Measurements from ENCODE around the gene TPBGL. TPM values are rescaled to one million over a fixed set of nuclear protein-coding genes. Genes with fewer than 3 reads are reported as not detected.

The TPBGL gene
- total and polyA plus RNA-seq, 8 donors = 0.09 to 1.3 (median 0.25) TPM; not detected in 1

DNA sequence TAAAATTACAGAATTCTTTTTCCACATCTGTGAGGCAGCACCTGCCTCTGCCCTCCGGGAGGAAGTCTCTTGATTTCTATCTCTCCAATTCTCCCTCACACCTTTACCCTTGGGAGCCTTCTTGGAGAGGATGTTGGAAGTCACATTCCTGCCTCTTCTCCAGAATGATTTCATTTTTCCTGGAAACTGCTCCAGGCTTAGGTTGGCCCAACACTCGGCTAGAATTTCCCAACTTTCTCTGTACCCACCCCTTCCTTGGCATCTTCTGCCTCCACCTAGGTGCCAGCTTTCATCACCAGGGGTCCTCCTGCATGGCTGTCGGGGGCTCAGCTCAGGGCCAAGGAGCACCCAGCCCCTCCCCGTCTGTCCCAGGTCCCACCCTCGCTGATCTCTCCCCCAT lies 46.4 kb upstream of the TPBGL start:
- TF ChIP-seq, protein P1, sequence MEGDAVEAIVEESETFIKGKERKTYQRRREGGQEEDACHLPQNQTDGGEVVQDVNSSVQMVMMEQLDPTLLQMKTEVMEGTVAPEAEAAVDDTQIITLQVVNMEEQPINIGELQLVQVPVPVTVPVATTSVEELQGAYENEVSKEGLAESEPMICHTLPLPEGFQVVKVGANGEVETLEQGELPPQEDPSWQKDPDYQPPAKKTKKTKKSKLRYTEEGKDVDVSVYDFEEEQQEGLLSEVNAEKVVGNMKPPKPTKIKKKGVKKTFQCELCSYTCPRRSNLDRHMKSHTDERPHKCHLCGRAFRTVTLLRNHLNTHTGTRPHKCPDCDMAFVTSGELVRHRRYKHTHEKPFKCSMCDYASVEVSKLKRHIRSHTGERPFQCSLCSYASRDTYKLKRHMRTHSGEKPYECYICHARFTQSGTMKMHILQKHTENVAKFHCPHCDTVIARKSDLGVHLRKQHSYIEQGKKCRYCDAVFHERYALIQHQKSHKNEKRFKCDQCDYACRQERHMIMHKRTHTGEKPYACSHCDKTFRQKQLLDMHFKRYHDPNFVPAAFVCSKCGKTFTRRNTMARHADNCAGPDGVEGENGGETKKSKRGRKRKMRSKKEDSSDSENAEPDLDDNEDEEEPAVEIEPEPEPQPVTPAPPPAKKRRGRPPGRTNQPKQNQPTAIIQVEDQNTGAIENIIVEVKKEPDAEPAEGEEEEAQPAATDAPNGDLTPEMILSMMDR (IDR thresholded peaks at IDR 0.05) = no peak
- ATAC-seq = no peak
- no peak overlapping the region for H3K4me3 ChIP-seq
- H3K36me3 ChIP-seq = peaks cover 0 to 61% of the 10 kb centered on the region in 2 donors
- H3K9me3 ChIP-seq = no peaks in the 10 kb centered on the region
- peaks cover 7 to 65% of the 10 kb centered on the region in 2 donors for H3K4me1 ChIP-seq
- H3K27ac ChIP-seq = peak overlapping the region in 1 of 2 donors; percentile 26
- no peaks in the 10 kb centered on the region for H3K27me3 ChIP-seq
- intact Hi-C loops (cut with DNase I) = loop anchor here in 1 of 2 donors (10.0 kb wide), 1 partner anchor 49 kb away; no protein-coding TSS in a partner anchor
- no peak for DNase-seq

DNA sequence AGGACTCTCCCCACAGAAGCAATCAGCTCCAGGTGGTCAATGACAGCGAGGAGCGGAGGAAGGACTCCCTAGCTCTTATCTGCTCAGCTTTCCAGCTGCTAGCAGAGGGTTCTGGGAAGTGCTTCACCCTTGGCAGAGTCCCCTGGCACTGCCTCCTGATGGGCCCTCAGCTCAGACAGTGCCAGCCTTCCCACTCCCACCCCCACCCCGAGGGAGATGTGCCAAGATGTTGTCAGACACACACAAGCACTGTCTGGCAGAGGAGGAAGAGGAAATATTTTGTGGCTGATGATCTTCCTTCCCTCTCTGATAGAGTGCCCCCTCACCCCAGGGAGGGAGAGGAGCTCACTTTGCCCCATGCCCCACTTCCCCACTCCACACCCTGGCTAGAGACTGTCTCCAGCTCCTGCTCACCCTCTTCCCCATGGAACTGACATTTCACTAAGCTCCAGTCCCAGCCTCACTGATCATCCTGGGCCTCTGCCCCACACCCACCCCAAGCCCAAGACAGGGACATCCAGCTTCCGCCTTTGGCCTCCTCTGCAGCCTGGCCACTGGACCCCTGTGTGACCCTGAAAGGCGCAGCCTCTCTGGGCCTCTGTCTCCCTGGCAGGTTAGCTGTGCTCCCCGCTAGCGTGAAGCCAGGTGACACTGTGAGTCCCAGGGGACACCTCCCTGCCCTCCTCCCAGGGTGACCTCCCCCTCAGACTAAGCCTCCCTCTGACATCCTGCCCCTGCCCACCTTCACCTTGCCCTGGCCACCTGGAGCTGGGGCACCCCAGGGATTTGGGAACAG lies 45.2 kb upstream of the TPBGL start:
- TF ChIP-seq, protein P1 (IDR thresholded peaks at IDR 0.05) = no peak
- Histone ChIP-seq H3K36me3 (peaks cover 0 to 65% of the 10 kb centered on the region in 2 donors), H3K27ac (peak overlapping the region in 1 of 2 donors; percentile 37), H3K27me3 (no peaks in the 10 kb centered on the region), H3K4me3 (no peak overlapping the region), H3K9me3 (no peaks in the 10 kb centered on the region), H3K4me1 (peaks cover 7 to 55% of the 10 kb centered on the region in 2 donors)
- ATAC-seq (peak; percentile 73), DNase-seq (peak in 3 of 4 donors; percentile 11 to 78 (median 78))
- intact Hi-C loops (cut with DNase I) = loop anchor here in 1 of 2 donors (10.0 kb wide), 1 partner anchor 51 kb away; no protein-coding TSS in a partner anchor

DNA sequence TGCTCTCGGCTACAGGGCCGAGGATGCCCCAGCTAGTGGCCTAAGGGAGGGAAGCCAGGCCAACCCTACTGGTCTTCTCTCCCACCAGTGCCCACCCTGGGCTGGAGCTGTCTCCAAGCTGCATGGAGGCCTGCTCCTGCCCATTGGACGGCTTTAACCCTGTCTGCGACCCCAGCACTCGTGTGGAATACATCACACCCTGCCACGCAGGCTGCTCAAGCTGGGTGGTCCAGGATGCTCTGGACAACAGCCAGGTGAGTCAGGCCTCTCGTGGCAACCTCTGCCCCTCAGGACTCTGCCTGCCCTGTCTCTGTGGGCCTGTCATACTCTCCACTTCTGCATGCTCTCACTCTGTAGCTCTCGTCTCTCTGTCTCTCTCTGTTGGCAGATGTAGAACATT lies 44.1 kb upstream of the TPBGL start:
- TF ChIP-seq, protein P1 (IDR thresholded peaks at IDR 0.05) = no peak
- H3K4me3 ChIP-seq = no peak overlapping the region
- H3K27ac ChIP-seq = no peak overlapping the region
- H3K4me1 ChIP-seq = peaks cover 4 to 45% of the 10 kb centered on the region in 2 donors
- intact Hi-C loops (cut with DNase I) = loop anchor here in 1 of 2 donors (10.0 kb wide), 1 partner anchor 52 kb away; no protein-coding TSS in a partner anchor
- ATAC-seq = no peak
- no peaks in the 10 kb centered on the region for H3K27me3 ChIP-seq
- DNase-seq = no peak
- peaks cover 0 to 57% of the 10 kb centered on the region in 2 donors for H3K36me3 ChIP-seq
- H3K9me3 ChIP-seq = no peaks in the 10 kb centered on the region

DNA sequence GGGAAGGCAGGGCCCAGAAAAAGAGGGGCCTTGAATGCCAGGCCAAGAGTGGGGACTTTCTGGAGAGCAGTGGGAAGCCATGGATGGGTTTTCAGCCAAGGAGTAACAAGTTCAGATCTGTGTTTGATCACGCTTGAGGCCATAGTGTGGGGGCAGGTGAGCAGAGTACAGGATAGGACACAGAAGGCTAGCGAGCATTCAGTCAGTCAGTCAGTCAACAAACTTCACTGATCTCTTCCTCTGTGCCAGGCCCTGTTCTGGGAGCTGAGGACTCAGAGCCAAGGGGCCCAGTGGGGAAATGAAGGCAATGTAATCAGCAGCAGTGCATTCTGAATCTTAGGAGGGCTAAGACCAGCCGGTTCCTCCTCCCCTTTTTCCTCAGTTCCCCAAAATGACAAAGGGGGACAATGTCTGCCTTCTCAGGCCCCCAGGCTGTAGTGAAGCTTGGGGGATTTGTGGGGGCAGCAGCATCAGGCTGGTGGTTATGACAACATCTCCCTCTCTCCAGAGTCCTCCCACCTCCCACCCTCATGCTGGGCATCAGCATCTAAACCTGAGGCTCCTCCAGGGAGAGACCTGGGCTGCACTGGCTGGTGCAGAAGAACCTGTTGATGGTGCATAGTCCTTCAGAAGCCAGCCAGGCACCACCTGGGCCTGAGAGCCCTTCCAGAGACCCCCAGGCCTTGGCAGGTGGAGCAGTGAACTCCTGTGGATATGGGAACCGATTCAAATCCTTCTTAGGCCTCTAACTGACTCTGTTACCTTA lies 42.9 kb upstream of the TPBGL start:
- intact Hi-C loops (cut with DNase I) = loop anchor here in 1 of 2 donors (10.0 kb wide), 1 partner anchor 53 kb away; no protein-coding TSS in a partner anchor
- DNase-seq (no peak), ATAC-seq (no peak)
- no peak overlapping the region for H3K4me3 ChIP-seq
- H3K4me1 ChIP-seq = peaks cover 0 to 39% of the 10 kb centered on the region in 2 donors
- TF ChIP-seq, protein P1 (IDR thresholded peaks at IDR 0.05) = no peak
- H3K27ac ChIP-seq = no peak overlapping the region
- no peaks in the 10 kb centered on the region for H3K9me3 ChIP-seq
- peaks cover 0 to 66% of the 10 kb centered on the region in 2 donors for H3K36me3 ChIP-seq
- no peaks in the 10 kb centered on the region for H3K27me3 ChIP-seq

Measured in left lung (tissue), 10 donors.